Activated naive CD4-positive, alpha-beta T cell treated with anti-CD3 and anti-CD28 coated beads for 36 hours (primary cell): ENCODE data around the gene TLE3. TPM values are rescaled to one million over a fixed set of nuclear protein-coding genes. Genes with fewer than 3 reads are reported as not detected.
A peak's percentile ranks its signal among the peaks of the same experiment; 100 is the strongest.

Source experiments
- CTCF ChIA-PET: fragments of 350-600 bp; sonication (Branson Sonifier 250); formaldehyde crosslinking; loops from one replicate; lab custom pipeline; 2021; ENCODE audit warnings: antibody characterized with exemption; lab: Charles Lee
- DNase-seq: peaks from one replicate; pipeline ENCODE4 v3.0.0-alpha.2; 2020
- H3K27ac Mint-ChIP-seq: one replicate; pipeline ENCODE4 v1.8.0; 2021; ENCODE audit warnings: mild to moderate bottlenecking, mixed read lengths
- H3K27me3 Mint-ChIP-seq: one replicate; pipeline ENCODE4 v1.8.0; 2021; ENCODE audit warnings: low read depth, mixed read lengths
- H3K36me3 Mint-ChIP-seq: one replicate; pipeline ENCODE4 v1.8.0; 2021; ENCODE audit warnings: low read depth, mixed read lengths
- H3K4me1 Mint-ChIP-seq: one replicate; pipeline ENCODE4 v1.8.0; 2021; ENCODE audit warnings: low read depth, mixed read lengths
- H3K4me3 Mint-ChIP-seq: one replicate; pipeline ENCODE4 v1.8.0; 2021; ENCODE audit warnings: mild to moderate bottlenecking, moderate library complexity, mixed read lengths
- H3K9me3 Mint-ChIP-seq: one replicate; pipeline ENCODE4 v1.8.0; 2021; ENCODE audit warnings: mixed read lengths
- intact Hi-C: fragments of 100-400 bp; cut with micrococcal nuclease; formaldehyde crosslinking; loops from one replicate; pipeline ENCODE4 v1.15.1; 2023
- total RNA-seq, 2 experiments: library from RNA; stranded (reverse); gene quantifications; one replicate each; pipeline ENCODE4 v1.2.3, GENCODE V29; 2021

Gene TLE3
- total RNA-seq, 2 experiments from 2014 or later = 105 to 109 TPM

GRCh38 chr15:70045045-70045444 is 52.7 kb downstream of the TLE3 start:
- no peak overlapping the region for H3K27ac Mint-ChIP-seq
- CTCF ChIA-PET = interaction anchor here (1.1 kb wide), 1 partner anchor 16 kb away, joined by 3 read pairs; no protein-coding TSS in a partner anchor
- intact Hi-C loops = no loop called here
- no peak overlapping the region for H3K4me3 Mint-ChIP-seq
- no peaks in the 10 kb centered on the region for H3K4me1 Mint-ChIP-seq
- DNase-seq = no peak
- peaks cover 19% of the 10 kb centered on the region for H3K36me3 Mint-ChIP-seq
- H3K9me3 Mint-ChIP-seq = no peaks in the 10 kb centered on the region
- H3K27me3 Mint-ChIP-seq = no peaks in the 10 kb centered on the region

GRCh38 chr15:70044168-70044567 is 53.5 kb downstream of the TLE3 start:
- CTCF ChIA-PET = interaction anchor here (0.8 kb wide), 1 partner anchor 25 kb away, joined by 4 read pairs; no protein-coding TSS in a partner anchor
- Mint-ChIP-seq H3K4me3 (no peak overlapping the region), H3K27ac (no peak overlapping the region), H3K4me1 (no peaks in the 10 kb centered on the region), H3K27me3 (no peaks in the 10 kb centered on the region), H3K36me3 (peaks cover 12% of the 10 kb centered on the region), H3K9me3 (no peaks in the 10 kb centered on the region)
- no peak for DNase-seq
- intact Hi-C loops = no loop called here

- H3K4me3 Mint-ChIP-seq = no peak overlapping the region
- no peak overlapping the region for H3K27ac Mint-ChIP-seq
- H3K4me1 Mint-ChIP-seq = no peaks in the 10 kb centered on the region
- CTCF ChIA-PET = interaction anchor here (0.8 kb wide), 1 partner anchor 24 kb away, joined by 4 read pairs; no protein-coding TSS in a partner anchor
- DNase-seq = no peak
- H3K27me3 Mint-ChIP-seq = no peaks in the 10 kb centered on the region
- H3K9me3 Mint-ChIP-seq = no peaks in the 10 kb centered on the region
- peaks cover 12% of the 10 kb centered on the region for H3K36me3 Mint-ChIP-seq
- intact Hi-C loops = no loop called here
Measured at GRCh38 chr15:70043590-70043989, 54.1 kb downstream of the TLE3 start.

- no peak overlapping the region for H3K4me3 Mint-ChIP-seq
- H3K27me3 Mint-ChIP-seq = no peaks in the 10 kb centered on the region
- H3K36me3 Mint-ChIP-seq = peaks cover 10% of the 10 kb centered on the region
- no peaks in the 10 kb centered on the region for H3K9me3 Mint-ChIP-seq
- no peaks in the 10 kb centered on the region for H3K4me1 Mint-ChIP-seq
- H3K27ac Mint-ChIP-seq = no peak overlapping the region
- CTCF ChIA-PET = interaction anchor here (0.6 kb wide), 1 partner anchor 466 kb away, joined by 3 read pairs; no protein-coding TSS in a partner anchor
- DNase-seq = no peak
- intact Hi-C loops = no loop called here
Measured at GRCh38 chr15:70042553-70043214, 55.0 kb downstream of the TLE3 start.

GRCh38 chr15:70039917-70040316 is 57.8 kb downstream of the TLE3 start:
- H3K27me3 Mint-ChIP-seq = no peaks in the 10 kb centered on the region
- CTCF ChIA-PET = interaction anchor here (0.7 to 1.0 kb wide), 2 partner anchors 310 to 505 kb away, joined by 3 to 6 read pairs; no protein-coding TSS in a partner anchor
- intact Hi-C loops = no loop called here

GRCh38 chr15:70038730-70039392 is 58.9 kb downstream of the TLE3 start:
- CTCF ChIA-PET = interaction anchor here (1.7 kb wide), 1 partner anchor 9 kb away, joined by 6 read pairs; no protein-coding TSS in a partner anchor
- no peak for DNase-seq
- no peaks in the 10 kb centered on the region for H3K27me3 Mint-ChIP-seq
- peaks cover 3% of the 10 kb centered on the region for H3K4me1 Mint-ChIP-seq
- intact Hi-C loops = no loop called here
- no peaks in the 10 kb centered on the region for H3K36me3 Mint-ChIP-seq
- no peaks in the 10 kb centered on the region for H3K9me3 Mint-ChIP-seq
- no peak overlapping the region for H3K4me3 Mint-ChIP-seq
- no peak overlapping the region for H3K27ac Mint-ChIP-seq

More at GRCh38 chr15:70039917-70040316, 57.8 kb downstream of the TLE3 start:
- no peak for DNase-seq
- Mint-ChIP-seq H3K9me3 (no peaks in the 10 kb centered on the region), H3K36me3 (no peaks in the 10 kb centered on the region), H3K4me3 (no peak overlapping the region), H3K27ac (no peak overlapping the region), H3K4me1 (peaks cover 3% of the 10 kb centered on the region)

- no peak overlapping the region for H3K27ac Mint-ChIP-seq
- peaks cover 3% of the 10 kb centered on the region for H3K4me1 Mint-ChIP-seq
- no peak for DNase-seq
- CTCF ChIA-PET = no interaction called here
- no peaks in the 10 kb centered on the region for H3K27me3 Mint-ChIP-seq
- no peaks in the 10 kb centered on the region for H3K36me3 Mint-ChIP-seq
- no peaks in the 10 kb centered on the region for H3K9me3 Mint-ChIP-seq
- no peak overlapping the region for H3K4me3 Mint-ChIP-seq
- intact Hi-C loops = no loop called here
Measured at GRCh38 chr15:70037292-70037640, 60.5 kb downstream of the TLE3 start.

GRCh38 chr15:70036585-70037291 is 61.0 kb downstream of the TLE3 start:
- peaks cover 3% of the 10 kb centered on the region for H3K4me1 Mint-ChIP-seq
- H3K9me3 Mint-ChIP-seq = no peaks in the 10 kb centered on the region
- H3K4me3 Mint-ChIP-seq = no peak overlapping the region
- intact Hi-C loops = no loop called here
- CTCF ChIA-PET = no interaction called here
- H3K36me3 Mint-ChIP-seq = no peaks in the 10 kb centered on the region
- H3K27me3 Mint-ChIP-seq = no peaks in the 10 kb centered on the region
- peak; percentile 50 for DNase-seq
- H3K27ac Mint-ChIP-seq = no peak overlapping the region

GRCh38 chr15:70035719-70036077 is 62.0 kb downstream of the TLE3 start:
- Mint-ChIP-seq H3K27me3 (no peaks in the 10 kb centered on the region), H3K4me3 (no peak overlapping the region)

GRCh38 chr15:70035051-70035718 is 62.5 kb downstream of the TLE3 start:
- Mint-ChIP-seq H3K9me3 (no peaks in the 10 kb centered on the region), H3K4me1 (peaks cover 3% of the 10 kb centered on the region), H3K27ac (no peak overlapping the region), H3K4me3 (no peak overlapping the region), H3K36me3 (no peaks in the 10 kb centered on the region), H3K27me3 (no peaks in the 10 kb centered on the region)
- DNase-seq = no peak
- CTCF ChIA-PET = no interaction called here
- intact Hi-C loops = no loop called here

More at GRCh38 chr15:70035719-70036077, 62.0 kb downstream of the TLE3 start:
- no peak for DNase-seq
- H3K4me1 Mint-ChIP-seq = peaks cover 3% of the 10 kb centered on the region
- intact Hi-C loops = no loop called here
- CTCF ChIA-PET = interaction anchor here (0.5 kb wide), 1 partner anchor 51 kb away, joined by 3 read pairs; no protein-coding TSS in a partner anchor
- H3K27ac Mint-ChIP-seq = no peak overlapping the region
- H3K9me3 Mint-ChIP-seq = no peaks in the 10 kb centered on the region
- H3K36me3 Mint-ChIP-seq = no peaks in the 10 kb centered on the region

GRCh38 chr15:70034596-70034995 is 63.1 kb downstream of the TLE3 start:
- Mint-ChIP-seq H3K9me3 (no peaks in the 10 kb centered on the region), H3K27ac (no peak overlapping the region), H3K36me3 (no peaks in the 10 kb centered on the region), H3K27me3 (no peaks in the 10 kb centered on the region), H3K4me3 (no peak overlapping the region), H3K4me1 (peaks cover 3% of the 10 kb centered on the region)
- CTCF ChIA-PET = no interaction called here
- intact Hi-C loops = no loop called here
- no peak for DNase-seq

GRCh38 chr15:70034141-70034540 is 63.6 kb downstream of the TLE3 start:
- H3K27ac Mint-ChIP-seq = no peak overlapping the region
- no peak for DNase-seq

More at GRCh38 chr15:70034141-70034540, 63.6 kb downstream of the TLE3 start:
- no peak overlapping the region for H3K4me3 Mint-ChIP-seq
- no peaks in the 10 kb centered on the region for H3K36me3 Mint-ChIP-seq
- H3K9me3 Mint-ChIP-seq = no peaks in the 10 kb centered on the region
- H3K27me3 Mint-ChIP-seq = no peaks in the 10 kb centered on the region
- intact Hi-C loops = no loop called here
- CTCF ChIA-PET = no interaction called here
- H3K4me1 Mint-ChIP-seq = peaks cover 3% of the 10 kb centered on the region
